HL-60 (cell line): Measurements from ENCODE around the gene GRK2.

ENCODE experiments used
- CTCF ChIP-seq: IDR thresholded peaks from one replicate; pipeline ENCODE4 v1.5.1; 2011; ENCODE audit warnings: low read length, control low read depth, inconsistent platforms; ENCODE audit not compliant: insufficient read depth
- POLR2AphosphoS5 ChIP-seq: IDR thresholded peaks from 2 replicates; pipeline ENCODE4 v1.6.1; 2012; ENCODE audit warnings: low read depth

GRCh38 chr11:67302571-67303131 lies 36.4 kb downstream of the GRK2 start:
- TF ChIP-seq CTCF = no peak
- peak; percentile 97 for TF ChIP-seq POLR2AphosphoS5
